ENCODE data around the gene RASL10B. TPM values are rescaled to one million over a fixed set of nuclear protein-coding genes. Genes with fewer than 3 reads are reported as not detected.

Gene RASL10B
- polyA plus RNA-seq, 1 donor, result 2.8 TPM

Other genes starting within 250 kb of the RASL10B start
- gene SLFN12L, start 194.0 kb upstream of the RASL10B start, polyA plus RNA-seq (ENCODE audit: insufficient read length), result 0.19 TPM
- gene SLFN14, start 170.8 kb upstream of the RASL10B start, polyA plus RNA-seq (ENCODE audit: insufficient read length), result 0.19 TPM
- 7.7 TPM for gene PEX12, start 153.1 kb upstream of the RASL10B start, polyA plus RNA-seq (ENCODE audit: insufficient read length)
- gene AP2B1, start 144.3 kb upstream of the RASL10B start, polyA plus RNA-seq (ENCODE audit: insufficient read length), result 74.1 TPM
- not detected for gene GAS2L2, start 21.6 kb downstream of the RASL10B start, polyA plus RNA-seq (ENCODE audit: insufficient read length)
- not detected for gene C17orf50, start 29.2 kb downstream of the RASL10B start, polyA plus RNA-seq (ENCODE audit: insufficient read length)
- 4.5 TPM for gene MMP28, start 64.0 kb downstream of the RASL10B start, polyA plus RNA-seq (ENCODE audit: insufficient read length)
- 113 TPM for gene TAF15, start 77.8 kb downstream of the RASL10B start, polyA plus RNA-seq (ENCODE audit: insufficient read length)
- not detected for gene HEATR9, start 137.3 kb downstream of the RASL10B start, polyA plus RNA-seq (ENCODE audit: insufficient read length)
- 0.74 TPM for gene CCL5, start 148.7 kb downstream of the RASL10B start, polyA plus RNA-seq (ENCODE audit: insufficient read length)
- gene RDM1, start 199.1 kb downstream of the RASL10B start, polyA plus RNA-seq (ENCODE audit: insufficient read length), result 0.67 TPM
- not detected for gene LYZL6, start 212.1 kb downstream of the RASL10B start, polyA plus RNA-seq (ENCODE audit: insufficient read length)
- 0.13 TPM for gene CCL16, start 249.9 kb downstream of the RASL10B start, polyA plus RNA-seq (ENCODE audit: insufficient read length)